Measurements from ENCODE around the gene THBS2. TPM values are rescaled to one million over a fixed set of nuclear protein-coding genes. Genes with fewer than 3 reads are reported as not detected.
A peak's percentile ranks its signal among the peaks of the same experiment; 100 is the strongest.
"Not testable (repeated sequence)": the region's sequence is repeated elsewhere in the genome, so short reads cannot be mapped to it uniquely, and the experiment has no call there.

The THBS2 gene
- total RNA-seq, 1 donor from 2014 or later, result 709 TPM

GRCh38 chr6:169183233-169183632 lies 70.4 kb downstream of the THBS2 start:
- no peaks in the 10 kb centered on the region for H3K27me3 ChIP-seq
- H3K9me3 ChIP-seq, result no peaks in the 10 kb centered on the region
- H3K4me1 ChIP-seq, result peaks cover 0 to under 1% of the 10 kb centered on the region in 2 donors
- no peak overlapping the region for H3K27ac ChIP-seq
- intact Hi-C loops (cut with DNase I), result no loop called here
- no peak for TF ChIP-seq CTCF (IDR thresholded peaks at IDR 0.05)
- H3K36me3 ChIP-seq, result no peaks in the 10 kb centered on the region
- DNase-seq (ENCODE audit: low spot score in 2 of 2), result no peak
- no peak overlapping the region for H3K4me3 ChIP-seq

- H3K4me3 ChIP-seq; H3K27ac ChIP-seq; H3K36me3 ChIP-seq; intact Hi-C loops (cut with DNase I); H3K9me3 ChIP-seq; H3K27me3 ChIP-seq; H3K4me1 ChIP-seq; DNase-seq (ENCODE audit: low spot score in 2 of 2): not testable (repeated sequence)
Measured at GRCh38 chr6:169179831-169180230, 73.8 kb downstream of the THBS2 start.

GRCh38 chr6:169177516-169178166 lies 76.0 kb downstream of the THBS2 start:
- peak in 1 of 2 donors; percentile 24 for DNase-seq (ENCODE audit: low spot score in 2 of 2)
- H3K4me1 ChIP-seq, result peaks cover 0 to 17% of the 10 kb centered on the region in 2 donors
- no peak overlapping the region for H3K4me3 ChIP-seq
- no peaks in the 10 kb centered on the region for H3K27me3 ChIP-seq
- no peak overlapping the region for H3K27ac ChIP-seq
- intact Hi-C loops (cut with DNase I), result no loop called here
- TF ChIP-seq CTCF (IDR thresholded peaks at IDR 0.05), result no peak
- no peaks in the 10 kb centered on the region for H3K36me3 ChIP-seq
- H3K9me3 ChIP-seq, result no peaks in the 10 kb centered on the region

GRCh38 chr6:169176361-169176991 lies 77.2 kb downstream of the THBS2 start:
- TF ChIP-seq CTCF (IDR thresholded peaks at IDR 0.05), result no peak
- DNase-seq (ENCODE audit: low spot score in 2 of 2), result no peak

GRCh38 chr6:169175360-169175887 lies 78.2 kb downstream of the THBS2 start:
- no peaks in the 10 kb centered on the region for H3K36me3 ChIP-seq
- no peaks in the 10 kb centered on the region for H3K9me3 ChIP-seq
- DNase-seq (ENCODE audit: low spot score in 2 of 2), result no peak
- H3K4me1 ChIP-seq, result peaks cover 3 to 33% of the 10 kb centered on the region in 2 donors
- H3K27me3 ChIP-seq, result no peaks in the 10 kb centered on the region
- H3K27ac ChIP-seq, result no peak overlapping the region
- TF ChIP-seq CTCF (IDR thresholded peaks at IDR 0.05), result no peak
- no peak overlapping the region for H3K4me3 ChIP-seq
- intact Hi-C loops (cut with DNase I), result no loop called here

More at GRCh38 chr6:169176361-169176991, 77.2 kb downstream of the THBS2 start:
- Histone ChIP-seq H3K27me3 (no peaks in the 10 kb centered on the region), H3K4me1 (peaks cover 3 to 25% of the 10 kb centered on the region in 2 donors), H3K9me3 (no peaks in the 10 kb centered on the region), H3K4me3 (no peak overlapping the region), H3K27ac (no peak overlapping the region), H3K36me3 (no peaks in the 10 kb centered on the region)
- intact Hi-C loops (cut with DNase I), result no loop called here
